Suprapubic skin (tissue), 4 donors: ENCODE measurements around the gene ABCF3. TPM values are rescaled to one million over a fixed set of nuclear protein-coding genes. Genes with fewer than 3 reads are reported as not detected.

Experiments used
- DNase-seq, 2 donors: peaks; one replicate each; pipeline ENCODE4 v3.0.0-alpha.2; 2019; ENCODE audit warnings: low spot score in 2 of 2
- H3K27ac ChIP-seq: fragments of 200-600 bp; sonication (generic); one replicate; pipeline ENCODE4 v1.5.1; 2019
- H3K27me3 ChIP-seq: fragments of 200-600 bp; sonication (generic); one replicate; pipeline ENCODE4 v1.5.1; 2019
- H3K36me3 ChIP-seq: fragments of 200-600 bp; sonication (generic); one replicate; pipeline ENCODE4 v1.5.1; 2019
- H3K4me1 ChIP-seq: fragments of 200-600 bp; sonication (generic); one replicate; pipeline ENCODE4 v1.5.1; 2019
- H3K4me3 ChIP-seq: fragments of 200-600 bp; sonication (generic); one replicate; pipeline ENCODE4 v1.5.1; 2019; ENCODE audit warnings: mild to moderate bottlenecking
- H3K9me3 ChIP-seq: fragments of 200-600 bp; sonication (generic); one replicate; pipeline ENCODE4 v1.5.1; 2019
- CTCF ChIP-seq, 2 donors: fragments of 200-600 bp in 1 of 2; fragments of 450-650 bp in 1 of 2; sonication (generic) in 1 of 2; IDR thresholded peaks; one replicate each; pipeline ENCODE4 v1.5.1; 2016 to 2019; ENCODE audit warnings: antibody characterized with exemption in 2 of 2, mild to moderate bottlenecking in 1 of 2, moderate library complexity in 1 of 2
- EP300 ChIP-seq: sonication (generic); formaldehyde crosslinking; IDR thresholded peaks from one replicate; pipeline ENCODE4 v1.6.1; 2017; ENCODE audit warnings: antibody characterized with exemption
- POLR2A ChIP-seq, 2 donors: fragments of 450-650 bp; IDR thresholded peaks; one replicate each; pipeline ENCODE4 v1.6.1; 2017; ENCODE audit warnings: antibody characterized with exemption in 2 of 2, mild to moderate bottlenecking in 2 of 2, moderate library complexity in 2 of 2
- POLR2AphosphoS5 ChIP-seq, 3 donors: sonication (generic); formaldehyde crosslinking; IDR thresholded peaks; one replicate each; pipeline ENCODE4 v1.6.1; 2017; ENCODE audit warnings: antibody characterized with exemption in 3 of 3
- WGBS: methylation state at CpG from one replicate; pipeline ENCODE4 v1.1.5; 2018; 5-methylcytosine and 5-hydroxymethylcytosine counted together
- total RNA-seq, 4 donors: library from RNA; depleted of rRNA; stranded (reverse); fragments of >200 nt; gene quantifications; one replicate each; pipeline ENCODE4 v1.1.0, GENCODE V29; 2016

The ABCF3 gene
- total RNA-seq, 4 donors from 2014 or later, result 44.8 to 121 (median 71.1) TPM

- WGBS, result 98% methylated on average over 6 of the region's 6 CpGs
These were observed 10.5 kb downstream of the ABCF3 start for GRCh38 chr3:184196536-184196935.

GRCh38 chr3:184198509-184198908 lies 12.5 kb downstream of the ABCF3 start:
- Histone ChIP-seq H3K27me3 (no peaks in the 10 kb centered on the region), H3K4me3 (no peak overlapping the region), H3K4me1 (no peaks in the 10 kb centered on the region), H3K36me3 (peaks cover 22% of the 10 kb centered on the region), H3K27ac (no peak overlapping the region), H3K9me3 (no peaks in the 10 kb centered on the region)
- 94% methylated on average over 8 of the region's 9 CpGs for WGBS
- DNase-seq, result no peak
- no peak for TF ChIP-seq POLR2A (IDR thresholded peaks at IDR 0.05)
- TF ChIP-seq POLR2AphosphoS5 (IDR thresholded peaks at IDR 0.05), result no peak
- TF ChIP-seq EP300, result no peak
- no peak for TF ChIP-seq CTCF (IDR thresholded peaks at IDR 0.05)

More at GRCh38 chr3:184196536-184196935, 10.5 kb downstream of the ABCF3 start:
- Histone ChIP-seq H3K4me1 (no peaks in the 10 kb centered on the region), H3K27me3 (no peaks in the 10 kb centered on the region), H3K36me3 (peaks cover 41% of the 10 kb centered on the region), H3K27ac (no peak overlapping the region), H3K4me3 (no peak overlapping the region), H3K9me3 (no peaks in the 10 kb centered on the region)
- no peak for DNase-seq
- no peak for TF ChIP-seq CTCF (IDR thresholded peaks at IDR 0.05)
- no peak for TF ChIP-seq EP300
- TF ChIP-seq POLR2AphosphoS5 (IDR thresholded peaks at IDR 0.05), result no peak
- TF ChIP-seq POLR2A (IDR thresholded peaks at IDR 0.05), result no peak

- H3K27me3 ChIP-seq, result peaks cover 4% of the 10 kb centered on the region
- H3K4me1 ChIP-seq, result no peaks in the 10 kb centered on the region
- no peaks in the 10 kb centered on the region for H3K36me3 ChIP-seq
- no peak for DNase-seq
- no peaks in the 10 kb centered on the region for H3K9me3 ChIP-seq
- no peak overlapping the region for H3K27ac ChIP-seq
- H3K4me3 ChIP-seq, result no peak overlapping the region
- no peak for TF ChIP-seq EP300
- TF ChIP-seq CTCF (IDR thresholded peaks at IDR 0.05), result no peak
- no peak for TF ChIP-seq POLR2A (IDR thresholded peaks at IDR 0.05)
- TF ChIP-seq POLR2AphosphoS5 (IDR thresholded peaks at IDR 0.05), result no peak
These were observed 14.8 kb downstream of the ABCF3 start for GRCh38 chr3:184200825-184201224.

- Histone ChIP-seq H3K27me3 (peaks cover 15% of the 10 kb centered on the region), H3K4me1 (no peaks in the 10 kb centered on the region), H3K9me3 (no peaks in the 10 kb centered on the region), H3K4me3 (no peak overlapping the region), H3K36me3 (no peaks in the 10 kb centered on the region), H3K27ac (no peak overlapping the region)
- no peak for DNase-seq
- TF ChIP-seq EP300 (no peak), POLR2A (IDR thresholded peaks at IDR 0.05) (no peak), POLR2AphosphoS5 (IDR thresholded peaks at IDR 0.05) (no peak)
- 79% methylated on average over 8 of the region's 8 CpGs for WGBS
These were observed 17.5 kb downstream of the ABCF3 start for GRCh38 chr3:184203526-184203925.

- Histone ChIP-seq H3K4me3 (no peak overlapping the region), H3K27ac (no peak overlapping the region), H3K9me3 (no peaks in the 10 kb centered on the region), H3K27me3 (peaks cover 15% of the 10 kb centered on the region), H3K36me3 (no peaks in the 10 kb centered on the region), H3K4me1 (no peaks in the 10 kb centered on the region)
- TF ChIP-seq CTCF (IDR thresholded peaks at IDR 0.05), result no peak
- WGBS, result 52% methylated on average over 11 of the region's 11 CpGs
- DNase-seq, result no peak
These were observed 23.3 kb downstream of the ABCF3 start for GRCh38 chr3:184209146-184209923.
